ENCODE data around the gene DYNC2H1. TPM values are rescaled to one million over a fixed set of nuclear protein-coding genes. Genes with fewer than 3 reads are reported as not detected.
"Not testable (repeated sequence)": the region's sequence is repeated elsewhere in the genome, so short reads cannot be mapped to it uniquely, and the experiment has no call there.

The DYNC2H1 gene
- total RNA-seq, 6 experiments from 2014 or later: 10.9 to 14.0 (median 12.3) TPM

- Mint-ChIP-seq H3K4me1 (ENCODE audit: low read depth) (peaks cover 18% of the 10 kb centered on the region), H3K27me3 (ENCODE audit: insufficient read depth) (no peaks in the 10 kb centered on the region), H3K27ac (peak overlapping the region; percentile 65), H3K4me3 (peak overlapping the region; percentile 62), H3K36me3 (ENCODE audit: low read depth) (peaks cover 17% of the 10 kb centered on the region), H3K9me3 (no peaks in the 10 kb centered on the region)
- TF ChIP-seq CTCF (IDR thresholded peaks at IDR 0.05): no peak
- DNase-seq: peak; percentile 13
Observed at GRCh38 chr11:103367650-103368049, 258.4 kb downstream of the DYNC2H1 start.

- peak overlapping the region; percentile 65; the same call in 1 of the 2 replicates for H3K27ac Mint-ChIP-seq
- no peaks in the 10 kb centered on the region for H3K27me3 Mint-ChIP-seq (ENCODE audit: insufficient read depth)
- peak overlapping the region; percentile 62 for H3K4me3 Mint-ChIP-seq
- peak; percentile 4 for DNase-seq
- peaks cover 18% of the 10 kb centered on the region for H3K4me1 Mint-ChIP-seq (ENCODE audit: low read depth)
- no peak for TF ChIP-seq CTCF (IDR thresholded peaks at IDR 0.05)
- H3K9me3 Mint-ChIP-seq: no peaks in the 10 kb centered on the region
- H3K36me3 Mint-ChIP-seq (ENCODE audit: low read depth): peaks cover 20% of the 10 kb centered on the region
Observed at GRCh38 chr11:103368145-103368544, 258.9 kb downstream of the DYNC2H1 start.

- H3K27me3 Mint-ChIP-seq (ENCODE audit: insufficient read depth): no peaks in the 10 kb centered on the region
- DNase-seq: no peak
Observed at GRCh38 chr11:103370076-103370475, 260.9 kb downstream of the DYNC2H1 start.

GRCh38 chr11:103372906-103373305 lies 263.7 kb downstream of the DYNC2H1 start:
- no peaks in the 10 kb centered on the region for H3K27me3 Mint-ChIP-seq (ENCODE audit: insufficient read depth)
- peaks cover 10% of the 10 kb centered on the region for H3K4me1 Mint-ChIP-seq (ENCODE audit: low read depth)
- H3K27ac Mint-ChIP-seq: no peak overlapping the region
- TF ChIP-seq CTCF (IDR thresholded peaks at IDR 0.05): no peak
- H3K9me3 Mint-ChIP-seq: peaks cover 23% of the 10 kb centered on the region
- H3K4me3 Mint-ChIP-seq: no peak overlapping the region
- DNase-seq: no peak
- H3K36me3 Mint-ChIP-seq (ENCODE audit: low read depth): peaks cover 54% of the 10 kb centered on the region

More at GRCh38 chr11:103370076-103370475, 260.9 kb downstream of the DYNC2H1 start:
- H3K9me3 Mint-ChIP-seq: peaks cover 16% of the 10 kb centered on the region
- no peak overlapping the region for H3K4me3 Mint-ChIP-seq
- no peak overlapping the region for H3K27ac Mint-ChIP-seq
- H3K36me3 Mint-ChIP-seq (ENCODE audit: low read depth): peaks cover 37% of the 10 kb centered on the region
- no peak for TF ChIP-seq CTCF (IDR thresholded peaks at IDR 0.05)
- peaks cover 18% of the 10 kb centered on the region for H3K4me1 Mint-ChIP-seq (ENCODE audit: low read depth)

GRCh38 chr11:103374227-103374626 lies 265.0 kb downstream of the DYNC2H1 start:
- not testable (repeated sequence) for H3K4me3 Mint-ChIP-seq; H3K27ac Mint-ChIP-seq; DNase-seq; H3K27me3 Mint-ChIP-seq (ENCODE audit: insufficient read depth); H3K4me1 Mint-ChIP-seq (ENCODE audit: low read depth)
- peaks cover 54% of the 10 kb centered on the region for H3K36me3 Mint-ChIP-seq (ENCODE audit: low read depth)
- H3K9me3 Mint-ChIP-seq: peaks cover 23% of the 10 kb centered on the region

GRCh38 chr11:103378931-103379330 lies 269.7 kb downstream of the DYNC2H1 start:
- DNase-seq: no peak

More at GRCh38 chr11:103378931-103379330, 269.7 kb downstream of the DYNC2H1 start:
- Mint-ChIP-seq H3K27me3 (ENCODE audit: insufficient read depth) (no peaks in the 10 kb centered on the region), H3K27ac (no peak overlapping the region; the same call in 1 of the 2 replicates), H3K4me1 (ENCODE audit: low read depth) (peaks cover 22% of the 10 kb centered on the region), H3K36me3 (ENCODE audit: low read depth) (peaks cover 26% of the 10 kb centered on the region), H3K9me3 (peaks cover 16% of the 10 kb centered on the region), H3K4me3 (no peak overlapping the region)
- no peak for TF ChIP-seq CTCF (IDR thresholded peaks at IDR 0.05)

Data from HFFc6 (cell line).